Neutrophil (primary cell): ENCODE results near the gene KIF21A.
"Not testable (repeated sequence)": the region's sequence is repeated elsewhere in the genome, so short reads cannot be mapped to it uniquely, and the experiment has no call there.

Experiments
- H3K27ac ChIP-seq: fragments of 200-600 bp; sonication (generic); 2 replicates; pipeline ENCODE4 v1.5.1; 2016; ENCODE audit warnings: mild to moderate bottlenecking, moderate library complexity
- H3K27me3 ChIP-seq: fragments of 200-600 bp; sonication (generic); 2 replicates; pipeline ENCODE4 v1.6.0; 2016; ENCODE audit warnings: mild to moderate bottlenecking
- H3K36me3 ChIP-seq: fragments of 200-600 bp; sonication (generic); 2 replicates; pipeline ENCODE4 v1.5.1; 2017
- H3K4me1 ChIP-seq, 2 experiments: fragments of 200-600 bp in 1 of 2; sonication (generic) in 1 of 2; 1 replicate in 1 of 2; 2 replicates in 1 of 2; pipeline versions ENCODE4 v1.5.1 to v1.6.1; 2013 to 2016; ENCODE audit warnings: low read depth in 1 of 2, low read length in 1 of 2, mild to moderate bottlenecking in 1 of 2, moderate library complexity in 1 of 2; ENCODE audit not compliant: control insufficient read depth in 1 of 2, insufficient read depth in 1 of 2
- H3K4me3 ChIP-seq, 2 experiments: fragments of 200-600 bp in 1 of 2; sonication (generic) in 1 of 2; 1 replicate in 1 of 2; 2 replicates in 1 of 2; pipeline ENCODE4 v1.5.1; 2013 to 2016; ENCODE audit warnings: low read depth in 1 of 2, low read length in 1 of 2, mild to moderate bottlenecking in 1 of 2, moderate library complexity in 1 of 2
- H3K9me3 ChIP-seq: fragments of 200-600 bp; sonication (generic); 2 replicates; pipeline ENCODE4 v1.5.1; 2016
- TF ChIP-seq, protein P1 (sequence below): fragments of 200-600 bp; sonication (generic); IDR thresholded peaks from 2 replicates; pipeline ENCODE4 v1.5.1; 2016; ENCODE audit warnings: antibody characterized with exemption

The KIF21A gene

GRCh38 chr12:39476121-39476520 lies 33.2 kb upstream of the KIF21A start:
- Histone ChIP-seq H3K4me1 (no peaks in the 10 kb centered on the region), H3K9me3 (no peaks in the 10 kb centered on the region), H3K36me3 (no peaks in the 10 kb centered on the region), H3K27me3 (no peaks in the 10 kb centered on the region), H3K27ac (no peak overlapping the region), H3K4me3 (no peak overlapping the region)
- TF ChIP-seq, protein P1, sequence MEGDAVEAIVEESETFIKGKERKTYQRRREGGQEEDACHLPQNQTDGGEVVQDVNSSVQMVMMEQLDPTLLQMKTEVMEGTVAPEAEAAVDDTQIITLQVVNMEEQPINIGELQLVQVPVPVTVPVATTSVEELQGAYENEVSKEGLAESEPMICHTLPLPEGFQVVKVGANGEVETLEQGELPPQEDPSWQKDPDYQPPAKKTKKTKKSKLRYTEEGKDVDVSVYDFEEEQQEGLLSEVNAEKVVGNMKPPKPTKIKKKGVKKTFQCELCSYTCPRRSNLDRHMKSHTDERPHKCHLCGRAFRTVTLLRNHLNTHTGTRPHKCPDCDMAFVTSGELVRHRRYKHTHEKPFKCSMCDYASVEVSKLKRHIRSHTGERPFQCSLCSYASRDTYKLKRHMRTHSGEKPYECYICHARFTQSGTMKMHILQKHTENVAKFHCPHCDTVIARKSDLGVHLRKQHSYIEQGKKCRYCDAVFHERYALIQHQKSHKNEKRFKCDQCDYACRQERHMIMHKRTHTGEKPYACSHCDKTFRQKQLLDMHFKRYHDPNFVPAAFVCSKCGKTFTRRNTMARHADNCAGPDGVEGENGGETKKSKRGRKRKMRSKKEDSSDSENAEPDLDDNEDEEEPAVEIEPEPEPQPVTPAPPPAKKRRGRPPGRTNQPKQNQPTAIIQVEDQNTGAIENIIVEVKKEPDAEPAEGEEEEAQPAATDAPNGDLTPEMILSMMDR = no peak

DNA sequence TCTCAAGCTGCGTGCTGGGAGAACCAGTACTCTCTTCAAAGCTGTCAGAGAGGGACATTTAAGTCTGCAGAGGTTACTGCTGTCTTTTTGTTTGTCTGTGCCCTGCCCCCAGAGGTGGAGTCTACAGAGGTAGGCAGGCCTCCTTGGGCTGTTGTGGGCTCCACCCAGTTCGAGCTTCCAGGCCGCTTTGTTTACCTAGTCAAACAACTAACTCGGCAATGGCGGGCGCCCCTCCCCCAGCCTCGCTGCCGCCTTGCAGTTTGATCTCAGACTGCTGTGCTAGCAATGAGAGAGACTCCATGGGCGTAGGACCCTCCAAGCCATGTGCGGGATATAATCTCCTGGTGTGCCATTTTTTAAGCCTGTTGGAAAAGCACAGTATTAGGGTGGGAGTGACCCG lies 32.2 kb upstream of the KIF21A start:
- not testable (repeated sequence) for H3K27ac ChIP-seq, H3K27me3 ChIP-seq, H3K36me3 ChIP-seq, H3K9me3 ChIP-seq, H3K4me3 ChIP-seq, H3K4me1 ChIP-seq

GRCh38 chr12:39467432-39467870 lies 24.5 kb upstream of the KIF21A start:
- Histone ChIP-seq H3K4me3 (no peak overlapping the region), H3K4me1 (no peaks in the 10 kb centered on the region), H3K36me3 (no peaks in the 10 kb centered on the region), H3K27me3 (no peaks in the 10 kb centered on the region), H3K9me3 (no peaks in the 10 kb centered on the region), H3K27ac (no peak overlapping the region)
- TF ChIP-seq, protein P1 = no peak

- no peaks in the 10 kb centered on the region for H3K36me3 ChIP-seq
- no peaks in the 10 kb centered on the region for H3K4me1 ChIP-seq
- no peak overlapping the region for H3K27ac ChIP-seq
- H3K4me3 ChIP-seq = no peak overlapping the region
- TF ChIP-seq, protein P1 = no peak
- no peaks in the 10 kb centered on the region for H3K9me3 ChIP-seq
- H3K27me3 ChIP-seq = no peaks in the 10 kb centered on the region
Observed at GRCh38 chr12:39464976-39465695, 22.2 kb upstream of the KIF21A start.

- no peaks in the 10 kb centered on the region for H3K4me1 ChIP-seq
- H3K36me3 ChIP-seq = no peaks in the 10 kb centered on the region
- no peak overlapping the region for H3K4me3 ChIP-seq
- no peaks in the 10 kb centered on the region for H3K9me3 ChIP-seq
- TF ChIP-seq, protein P1 = no peak
- no peak overlapping the region for H3K27ac ChIP-seq
- H3K27me3 ChIP-seq = no peaks in the 10 kb centered on the region
Observed at GRCh38 chr12:39461059-39461458, 18.1 kb upstream of the KIF21A start.

- TF ChIP-seq, protein P1 = no peak
- H3K4me1 ChIP-seq = no peaks in the 10 kb centered on the region
- no peak overlapping the region for H3K27ac ChIP-seq
- H3K36me3 ChIP-seq = no peaks in the 10 kb centered on the region
- H3K9me3 ChIP-seq = no peaks in the 10 kb centered on the region
- H3K27me3 ChIP-seq = no peaks in the 10 kb centered on the region
- H3K4me3 ChIP-seq = no peak overlapping the region
Observed at GRCh38 chr12:39459027-39459434, 16.1 kb upstream of the KIF21A start.
